GM20431 (cell line): ENCODE data around the gene RUVBL1.
"Not testable (repeated sequence)": the region's sequence is repeated elsewhere in the genome, so short reads cannot be mapped to it uniquely, and the experiment has no call there.

ENCODE experiments used
- in situ Hi-C: fragments of 300-500 bp; cut with MseI, MboI; formaldehyde crosslinking; loops from one replicate; pipeline ENCODE4 v1.15.0; 2020; ENCODE audit warnings: low sequenced_read_pairs; ENCODE audit not compliant: unreplicated experiment

Gene RUVBL1

DNA sequence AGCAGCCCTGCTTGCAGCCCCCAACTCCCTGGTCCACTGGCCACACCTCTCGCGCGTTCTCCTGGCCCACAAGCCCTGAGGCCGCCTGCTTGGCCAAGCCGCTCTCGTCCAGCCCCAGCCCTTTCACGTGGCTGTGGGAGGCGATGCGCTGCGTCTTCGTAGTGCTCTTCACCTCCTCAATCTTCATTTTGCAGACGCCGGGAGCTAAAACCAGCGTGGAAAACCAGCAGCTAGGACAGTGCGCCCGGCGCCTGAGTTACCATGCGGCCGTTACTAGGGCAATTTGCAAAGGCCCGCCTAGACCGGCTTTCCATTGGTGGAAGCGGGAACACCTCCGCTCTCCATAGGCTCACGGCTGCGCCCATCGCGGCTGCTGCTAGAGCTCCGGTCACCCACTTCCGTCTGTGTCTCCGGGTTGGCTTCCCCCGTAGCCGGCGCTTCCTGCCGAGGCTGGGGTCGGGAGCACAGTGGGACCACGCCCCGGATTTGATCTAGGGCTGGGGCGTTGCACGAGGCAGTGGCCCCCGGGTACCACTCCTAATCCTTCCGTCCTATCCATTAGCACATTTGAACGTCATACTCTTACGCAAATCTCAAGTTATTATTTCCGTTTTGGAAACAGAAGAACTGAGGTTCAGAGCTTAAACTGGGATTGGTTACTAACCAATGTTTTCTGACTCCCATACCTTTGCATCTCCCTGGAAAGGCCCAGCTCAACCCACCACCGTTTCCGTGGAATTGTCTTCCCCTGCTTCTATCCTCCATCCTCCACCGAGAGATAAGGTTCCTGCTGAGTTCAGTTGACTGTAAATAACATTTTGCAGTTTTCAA is at the start of gene RUVBL1:
TSS of gene RUVBL1 (minus strand) at position 275 of the 831 bp plus-strand sequence. CDS start at position 187, 88 bp downstream.
- in situ Hi-C loops, result no loop called here

DNA sequence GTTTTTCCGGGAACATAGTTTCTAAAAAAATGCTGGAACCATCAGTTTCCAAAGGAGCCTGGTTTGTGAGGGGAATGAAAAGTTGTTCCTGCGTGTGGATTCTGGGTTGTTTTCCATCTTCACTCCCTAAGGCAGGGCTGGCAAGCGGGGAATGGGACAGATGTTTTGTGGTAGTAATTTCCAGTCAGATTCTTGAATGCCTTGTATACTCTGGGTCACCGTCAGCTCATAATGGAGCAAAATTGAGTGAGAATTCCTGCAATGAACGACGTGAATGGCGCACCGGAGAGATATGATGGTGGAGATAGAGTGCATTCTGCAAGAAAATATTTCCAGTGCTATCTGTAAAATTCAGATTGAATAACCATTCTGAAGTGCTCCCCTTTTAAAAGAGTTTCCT is 49.6 kb upstream of the RUVBL1 start:
- in situ Hi-C loops, result no loop called here

DNA sequence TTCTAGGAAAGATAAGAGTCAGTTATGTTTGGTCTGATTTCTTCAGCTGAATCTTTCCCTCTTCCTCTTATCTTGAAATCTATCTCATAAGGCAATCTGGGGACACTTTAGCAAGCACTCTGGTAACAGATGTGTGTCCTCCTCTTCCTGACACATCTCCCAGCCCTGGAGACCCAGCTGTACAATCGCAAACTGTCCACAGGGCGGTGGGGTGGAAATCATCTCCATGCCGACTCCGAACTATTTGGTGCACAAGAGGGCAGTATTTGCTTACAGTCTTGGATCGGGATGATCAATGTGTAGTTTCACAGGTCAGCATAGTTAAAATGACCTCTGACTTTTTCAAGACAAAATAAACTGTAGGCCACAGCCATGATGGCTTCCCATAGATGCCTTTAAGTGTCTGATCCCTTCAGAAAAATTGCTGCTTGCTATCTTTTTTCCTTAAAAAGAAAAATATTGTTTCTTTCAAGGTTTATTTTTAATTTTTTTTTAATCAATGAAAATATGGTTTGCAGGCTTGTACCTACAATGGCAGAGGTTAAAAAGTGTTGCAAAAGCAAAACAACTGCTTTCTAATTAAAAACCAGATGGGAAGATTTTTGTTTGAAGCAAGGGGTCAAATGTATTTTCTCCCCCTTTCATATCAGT is 47.4 kb upstream of the RUVBL1 start:
- in situ Hi-C loops, result no loop called here

- in situ Hi-C loops, result no loop called here
Observed at GRCh38 chr3:128168836-128169235, 45.2 kb upstream of the RUVBL1 start.

DNA sequence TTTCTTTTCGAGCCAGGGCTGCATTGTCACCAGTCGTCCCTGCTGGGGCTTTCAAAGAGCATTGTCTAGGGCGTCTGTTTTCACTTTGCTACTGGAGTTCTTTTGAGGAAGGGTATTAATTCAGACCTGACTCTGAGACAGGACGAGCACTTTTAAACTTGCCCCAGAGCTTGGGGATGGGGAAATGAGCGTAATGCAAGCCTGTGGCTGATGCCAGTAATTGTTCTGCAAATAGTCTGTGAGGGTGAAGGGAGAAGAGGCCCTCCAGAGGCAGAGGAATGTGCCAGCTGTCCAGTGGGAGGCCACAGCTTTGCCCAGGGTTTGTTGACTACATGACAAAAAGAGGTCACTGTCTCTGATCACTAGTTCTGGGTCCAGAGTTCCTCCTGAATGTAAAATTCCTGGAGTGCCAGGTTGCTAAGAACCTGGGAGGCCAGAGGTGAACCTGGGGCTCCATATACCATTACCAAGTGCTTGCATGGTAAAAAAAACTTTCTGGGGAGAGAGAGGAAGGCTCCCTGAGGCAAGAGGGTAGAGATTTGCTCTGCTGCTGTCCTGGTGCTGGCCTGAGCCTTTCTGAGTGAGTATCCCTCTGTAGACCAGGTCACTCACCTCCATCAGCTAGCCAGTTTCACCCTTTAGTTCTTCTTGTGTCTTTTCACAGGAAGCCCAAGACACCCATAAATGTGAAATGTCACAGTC is 44.5 kb upstream of the RUVBL1 start:
- in situ Hi-C loops, result no loop called here

- in situ Hi-C loops, result no loop called here
Observed at GRCh38 chr3:128167646-128167972, 44.0 kb upstream of the RUVBL1 start.

DNA sequence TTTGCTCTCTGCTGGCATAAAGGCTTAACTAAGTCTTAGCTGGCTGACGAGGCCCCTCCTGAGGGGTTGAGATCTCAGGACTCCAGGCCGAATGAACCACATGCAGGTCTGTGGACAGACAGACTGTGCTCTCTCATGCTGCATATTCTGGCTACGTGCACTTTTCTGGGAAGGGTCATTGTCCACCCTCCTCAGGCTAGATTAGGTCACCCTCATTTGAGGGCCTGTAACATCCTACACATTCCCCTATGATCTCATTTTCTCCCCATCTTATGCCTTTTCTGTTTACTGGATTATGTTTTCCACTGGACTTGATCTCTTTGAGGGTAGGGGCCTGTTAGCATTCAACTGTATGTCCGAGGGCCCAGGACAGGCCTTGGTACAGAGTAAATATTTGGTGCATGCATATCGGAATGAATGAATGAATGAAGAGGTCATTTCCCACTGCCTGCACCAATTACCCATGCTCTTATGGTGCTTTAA is 43.4 kb upstream of the RUVBL1 start:
- in situ Hi-C loops, result no loop called here

- in situ Hi-C loops, result no loop called here
Observed at GRCh38 chr3:128163432-128163831, 39.8 kb upstream of the RUVBL1 start.

- in situ Hi-C loops, result no loop called here
Observed at GRCh38 chr3:128160661-128161060, 37.0 kb upstream of the RUVBL1 start.

GRCh38 chr3:128155616-128156360 is 32.2 kb upstream of the RUVBL1 start:
- in situ Hi-C loops, result no loop called here

GRCh38 chr3:128154354-128154753 is 30.7 kb upstream of the RUVBL1 start:
- in situ Hi-C loops, result not testable (repeated sequence)

GRCh38 chr3:128153156-128154041 is 29.8 kb upstream of the RUVBL1 start, which contains the start of gene EEFSEC:
Gene EEFSEC (plus strand): TSS chr3:128153481. CDS start chr3:128153508, 27 bp downstream.
- in situ Hi-C loops, result no loop called here

DNA sequence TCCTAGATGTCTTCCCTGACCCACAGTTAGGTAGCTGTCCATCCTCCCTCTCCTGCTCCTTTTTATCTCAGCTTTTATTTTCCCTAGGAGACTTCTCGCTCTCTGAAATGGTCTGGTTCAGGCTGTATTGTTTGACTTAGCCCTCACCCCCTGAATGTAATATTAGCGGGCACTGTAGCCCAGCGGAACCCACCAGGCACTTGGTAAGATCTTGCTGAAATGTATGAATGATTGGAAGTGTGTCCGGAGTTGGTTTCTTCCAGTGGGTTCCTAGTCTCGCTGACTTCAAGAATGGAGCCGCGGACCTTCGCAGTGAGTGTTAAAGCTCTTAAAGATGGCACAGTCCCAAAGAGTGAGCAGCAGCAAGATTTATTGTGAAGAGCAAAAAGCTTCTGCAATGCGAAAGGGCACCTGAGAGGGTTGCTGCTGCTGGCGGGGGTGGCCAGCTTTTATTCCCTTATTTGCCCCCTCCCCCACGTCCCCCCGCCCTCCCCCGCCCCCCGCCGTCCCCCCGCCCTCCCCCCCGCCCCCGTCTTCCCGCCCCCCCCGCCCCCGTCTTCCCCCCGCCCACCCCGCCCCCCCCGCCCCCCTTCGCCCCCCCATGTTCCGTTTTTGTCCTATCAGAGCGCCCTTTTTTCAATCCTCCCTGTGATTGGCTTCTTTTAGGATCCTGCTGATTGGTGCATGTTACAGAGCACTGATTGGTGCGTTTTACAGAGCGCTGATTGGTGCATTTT is 29.0 kb upstream of the RUVBL1 start:
- in situ Hi-C loops, result no loop called here

DNA sequence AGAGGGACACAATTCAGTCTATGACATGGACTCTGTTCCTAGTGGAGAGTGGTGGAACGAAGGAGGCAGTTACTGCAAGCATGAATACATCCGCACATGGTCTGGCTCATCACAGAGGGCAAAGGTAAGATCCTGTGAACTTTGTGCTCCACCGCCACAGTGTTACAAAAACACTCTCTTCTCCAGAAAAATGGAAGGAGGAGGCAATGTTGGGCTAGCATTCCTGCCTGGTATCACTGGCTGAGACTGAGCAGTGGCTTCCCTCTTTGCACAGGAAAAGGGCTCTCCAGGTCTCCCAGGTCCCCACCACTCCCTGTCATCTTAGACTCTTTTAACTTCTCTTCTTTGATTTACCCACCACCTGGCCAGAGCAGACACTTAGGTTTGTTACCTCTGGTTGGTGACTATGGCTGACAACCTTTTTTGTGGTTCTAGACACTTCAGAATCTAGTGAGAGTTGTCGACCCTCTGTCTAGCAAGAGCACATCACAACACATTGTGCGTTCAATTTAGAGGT is 28.2 kb upstream of the RUVBL1 start:
- in situ Hi-C loops, result no loop called here

DNA sequence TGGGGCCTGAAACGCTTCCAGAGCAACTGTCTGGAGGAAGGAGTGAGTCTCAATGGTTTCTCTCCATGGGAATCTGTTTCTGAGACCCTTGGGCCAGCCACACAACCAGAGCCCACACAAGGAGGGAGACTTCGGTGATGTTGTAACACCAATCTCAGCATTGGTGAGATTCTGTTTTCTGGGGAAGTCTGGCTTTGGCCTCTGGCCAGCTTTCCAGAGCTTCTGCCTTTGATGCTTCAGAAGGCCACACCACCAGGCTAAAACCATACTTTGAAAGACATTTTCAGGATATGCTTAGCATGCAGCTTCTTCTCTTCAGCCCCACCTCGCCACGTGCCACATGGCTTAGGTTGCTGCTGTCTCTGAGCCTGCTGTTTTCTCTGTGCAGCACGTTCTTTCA is 26.0 kb upstream of the RUVBL1 start:
- in situ Hi-C loops, result no loop called here

DNA sequence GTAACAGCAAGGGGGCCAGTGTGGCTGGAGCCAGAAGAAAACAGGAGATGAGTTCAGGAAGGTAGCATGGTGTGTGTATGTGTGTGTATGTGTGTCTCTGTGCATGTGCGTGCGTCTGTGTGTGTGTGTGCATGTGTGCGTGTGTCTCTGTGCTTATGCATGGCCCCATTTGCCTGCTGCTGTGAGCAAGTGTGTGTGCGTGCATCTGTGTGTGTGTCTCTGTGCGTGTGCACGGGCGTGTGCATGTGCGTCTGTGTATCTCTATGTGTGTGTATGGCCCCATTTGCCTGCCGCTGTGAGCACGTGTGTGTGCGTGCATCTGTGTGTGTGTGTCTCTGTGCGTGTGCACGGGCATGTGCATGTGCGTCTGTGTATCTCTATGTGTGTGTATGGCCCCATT is 22.6 kb upstream of the RUVBL1 start:
- in situ Hi-C loops, result no loop called here

GRCh38 chr3:128145279-128145678 is 21.7 kb upstream of the RUVBL1 start:
- in situ Hi-C loops, result no loop called here

- in situ Hi-C loops, result no loop called here
Observed at GRCh38 chr3:128144512-128145187, 21.0 kb upstream of the RUVBL1 start.
